Measurements from ENCODE around the gene BIRC2. TPM values are rescaled to one million over a fixed set of nuclear protein-coding genes. Genes with fewer than 3 reads are reported as not detected.
A peak's percentile ranks its signal among the peaks of the same experiment; 100 is the strongest.

The BIRC2 gene
- total and polyA plus RNA-seq, 10 of the 15 experiments (the other 5 are each of a cell fraction or from before 2014, with no cell fraction given), result 13.8 to 75.8 (median 26.5) TPM

GRCh38 chr11:102312667-102313066, 34.3 kb upstream of the BIRC2 start:
- no peak overlapping the region for H3K9ac ChIP-seq (ENCODE audit: control insufficient read depth, insufficient read depth, low read length)
- no TSS peak for BruUV-seq (replicated peaks)
- H4K20me1 ChIP-seq (ENCODE audit: control insufficient read depth, insufficient read depth), result no peaks in the 10 kb centered on the region
- H3K36me3 ChIP-seq (ENCODE audit: control insufficient read depth in 2 of 2, insufficient read depth in 2 of 2, low read length in 1 of 2), result no peaks in the 10 kb centered on the region
- ChIA-PET SMC1A (ENCODE audit: uncharacterized antibody, unreplicated experiment) (interaction anchor here (0.8 to 13.5 kb wide), 8 partner anchors 12 to 248 kb away, joined by 3 to 255 read pairs (median 4); no protein-coding TSS in a partner anchor), POLR2A (interaction anchor here (0.7 to 1.6 kb wide), 2 partner anchors 8 to 18 kb away, joined by 4 to 7 read pairs; no protein-coding TSS in a partner anchor), RAD21 (ENCODE audit: unreplicated experiment) (interaction anchor here (1.0 to 5.2 kb wide), 6 partner anchors 9 to 301 kb away, joined by 5 to 38 read pairs (median 6); no protein-coding TSS in a partner anchor), CTCF (interaction anchor here (1.2 to 12.0 kb wide), 5 partner anchors 21 to 602 kb away, joined by 3 to 219 read pairs (median 18); no protein-coding TSS in a partner anchor)
- peak overlapping the region; percentile 97 for H3K27ac ChIP-seq (ENCODE audit: control insufficient read depth, insufficient read depth)
- intact Hi-C loops (cut with micrococcal nuclease; ENCODE audit: unreplicated experiment), result no loop called here
- peak overlapping the region; percentile 10 for H3K4me2 ChIP-seq (ENCODE audit: control insufficient read depth, insufficient read depth)
- H3K79me2 ChIP-seq (ENCODE audit: control insufficient read depth, insufficient read depth, low read length), result peaks cover 12% of the 10 kb centered on the region
- ATAC-seq, result no peak
- no peaks in the 10 kb centered on the region for H3K27me3 ChIP-seq (replicated peaks in 1 of 2; ENCODE audit: control insufficient read depth in 2 of 2, insufficient read depth in 2 of 2, low read length in 1 of 2)
- no peak overlapping the region for H3K4me3 ChIP-seq
- WGBS (ENCODE audit: insufficient coverage, insufficient replicate concordance, low lambda C conversion rate, missing lambda C conversion rate), result 80% methylated on average over 2 of the region's 2 CpGs
- H2AFZ ChIP-seq (ENCODE audit: control insufficient read depth, low read depth, low read length), result no peak overlapping the region
- no peak for DNase-seq (ENCODE audit: low read depth, low spot score)
- no peak for FAIRE-seq
- TF ChIP-seq MTA2 (IDR thresholded peaks at IDR 0.05; ENCODE audit: low read depth) (no peak), CUX1 (IDR thresholded peaks at IDR 0.05; ENCODE audit: insufficient replicate concordance, low read depth, low read length) (peak; percentile 14)
- peaks cover 24% of the 10 kb centered on the region for H3K4me1 ChIP-seq (ENCODE audit: control insufficient read depth, insufficient read depth, low read length)
- in situ Hi-C loops (cut with MboI), result no loop called here
- H3K9me3 ChIP-seq (replicated peaks; ENCODE audit: control insufficient read depth, insufficient read depth, low read length), result no peaks in the 10 kb centered on the region; the same call in 1 of the 3 replicates

Measured in GM12878 (cell line).